ENCODE data around the gene CTNNA2. TPM values are rescaled to one million over a fixed set of nuclear protein-coding genes. Genes with fewer than 3 reads are reported as not detected.

Gene CTNNA2
- total and polyA plus RNA-seq, 11 donors, result 0.20 to 0.81 TPM; not detected in 9

- TF ChIP-seq POLR2A (IDR thresholded peaks at IDR 0.05) (no peak), CTCF (IDR thresholded peaks at IDR 0.05) (no peak)
- no peak overlapping the region for H3K4me3 ChIP-seq
Observed at GRCh38 chr2:80151248-80151647, 638.4 kb downstream of the CTNNA2 start.

GRCh38 chr2:80151651-80152050, 638.8 kb downstream of the CTNNA2 start:
- H3K9me3 ChIP-seq, result no peaks in the 10 kb centered on the region
- H3K4me3 ChIP-seq, result no peak overlapping the region
- H3K4me1 ChIP-seq, result no peaks in the 10 kb centered on the region
- H3K27me3 ChIP-seq, result no peaks in the 10 kb centered on the region
- DNase-seq, result no peak
- TF ChIP-seq CTCF (IDR thresholded peaks at IDR 0.05) (no peak), POLR2A (IDR thresholded peaks at IDR 0.05) (no peak)
- WGBS, 4 donors, result 91 to 95% (median 93%) methylated on average over 3 of the region's 3 CpGs
- no peak for ATAC-seq
- no peak overlapping the region for H3K27ac ChIP-seq
- intact Hi-C loops (cut with DNase I), result no loop called here
- H3K36me3 ChIP-seq, result no peaks in the 10 kb centered on the region

More at GRCh38 chr2:80151248-80151647, 638.4 kb downstream of the CTNNA2 start:
- DNase-seq (no peak), ATAC-seq (no peak)
- Histone ChIP-seq H3K36me3 (no peaks in the 10 kb centered on the region), H3K27me3 (no peaks in the 10 kb centered on the region), H3K27ac (no peak overlapping the region), H3K4me1 (no peaks in the 10 kb centered on the region), H3K9me3 (no peaks in the 10 kb centered on the region)
- intact Hi-C loops (cut with DNase I), result no loop called here

GRCh38 chr2:80153151-80153550, 640.3 kb downstream of the CTNNA2 start:
- intact Hi-C loops (cut with DNase I), result no loop called here
- H3K4me1 ChIP-seq, result no peaks in the 10 kb centered on the region
- no peak overlapping the region for H3K27ac ChIP-seq
- no peak overlapping the region for H3K4me3 ChIP-seq
- ATAC-seq, result no peak
- TF ChIP-seq POLR2A (IDR thresholded peaks at IDR 0.05) (no peak), CTCF (IDR thresholded peaks at IDR 0.05) (no peak)
- no peaks in the 10 kb centered on the region for H3K36me3 ChIP-seq
- no peaks in the 10 kb centered on the region for H3K27me3 ChIP-seq
- DNase-seq, result no peak
- no peaks in the 10 kb centered on the region for H3K9me3 ChIP-seq
- 68 to 73% (median 72%) methylated on average over 4 of the region's 4 CpGs for WGBS, 4 donors

GRCh38 chr2:80153768-80154167, 640.9 kb downstream of the CTNNA2 start:
- Histone ChIP-seq H3K27ac (no peak overlapping the region), H3K4me3 (no peak overlapping the region), H3K27me3 (no peaks in the 10 kb centered on the region), H3K4me1 (no peaks in the 10 kb centered on the region), H3K9me3 (no peaks in the 10 kb centered on the region), H3K36me3 (no peaks in the 10 kb centered on the region)
- TF ChIP-seq POLR2A (IDR thresholded peaks at IDR 0.05) (no peak), CTCF (IDR thresholded peaks at IDR 0.05) (no peak)
- intact Hi-C loops (cut with DNase I), result no loop called here
- no peak for ATAC-seq
- no peak for DNase-seq
